ENCODE data around the gene DOC2A. TPM values are rescaled to one million over a fixed set of nuclear protein-coding genes. Genes with fewer than 3 reads are reported as not detected.
"Not testable (repeated sequence)": the region's sequence is repeated elsewhere in the genome, so short reads cannot be mapped to it uniquely, and the experiment has no call there.

Gene DOC2A
- 0.35 TPM for total RNA-seq
- long read RNA-seq = 0 reads

DNA sequence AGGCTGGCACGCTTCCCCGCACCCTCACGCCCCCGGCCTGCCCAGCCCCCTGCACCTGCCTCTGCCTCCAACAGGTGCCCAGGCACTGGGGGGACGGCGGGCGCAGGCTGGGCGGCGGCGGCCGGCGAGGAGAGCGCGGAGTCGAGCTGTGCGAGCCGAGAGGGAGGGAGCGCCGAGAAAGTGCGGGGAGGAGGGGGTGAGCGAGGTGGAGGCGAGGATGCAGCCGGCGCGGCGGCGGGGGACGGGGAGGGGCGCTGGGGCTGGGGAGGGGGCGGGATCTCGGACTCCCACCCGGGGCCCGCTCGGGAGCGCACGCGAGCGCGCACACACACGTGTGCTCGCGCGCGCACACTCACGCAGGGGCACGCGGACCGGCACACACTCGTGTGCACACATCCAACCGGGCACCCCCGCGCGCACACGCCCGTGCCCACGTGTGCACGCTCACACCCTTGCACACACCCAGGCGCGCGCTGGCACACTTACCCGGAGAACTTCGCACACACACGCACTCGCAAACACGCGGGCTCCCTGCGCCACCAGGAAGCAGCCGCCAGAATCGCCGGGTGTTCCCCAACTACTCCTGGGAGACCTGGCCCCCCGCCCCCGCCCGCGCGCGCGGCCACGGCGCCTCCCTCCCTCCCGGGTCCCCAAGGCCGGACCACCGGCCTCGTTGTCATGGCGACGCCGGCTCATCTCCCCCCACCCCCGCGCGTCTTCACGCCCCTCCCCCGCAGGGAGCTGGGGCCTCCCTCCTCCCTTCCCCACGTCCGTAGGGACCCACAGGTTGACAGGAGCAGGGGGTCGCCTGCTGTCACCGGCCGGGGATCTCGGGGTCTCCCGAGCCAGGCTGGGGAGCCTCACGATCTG, at the start of gene DOC2A:
Gene DOC2A (minus strand): TSS at position 184 of the 870 bp plus-strand sequence. CDS start 805 bp downstream, outside the sequence.
- ATAC-seq (no peak), DNase-seq (ENCODE audit: missing footprints) (peak; percentile 55)
- intact Hi-C loops (cut with DNase I) = no loop called here

- intact Hi-C loops (cut with DNase I) = no loop called here
- ATAC-seq = no peak
- DNase-seq (ENCODE audit: missing footprints) = no peak
These were observed 49.5 kb upstream of the DOC2A start for GRCh38 chr16:30060346-30060745.

- ATAC-seq (no peak), DNase-seq (ENCODE audit: missing footprints) (no peak)
- intact Hi-C loops (cut with DNase I) = no loop called here
These were observed 44.2 kb upstream of the DOC2A start for GRCh38 chr16:30054959-30055553.

DNA sequence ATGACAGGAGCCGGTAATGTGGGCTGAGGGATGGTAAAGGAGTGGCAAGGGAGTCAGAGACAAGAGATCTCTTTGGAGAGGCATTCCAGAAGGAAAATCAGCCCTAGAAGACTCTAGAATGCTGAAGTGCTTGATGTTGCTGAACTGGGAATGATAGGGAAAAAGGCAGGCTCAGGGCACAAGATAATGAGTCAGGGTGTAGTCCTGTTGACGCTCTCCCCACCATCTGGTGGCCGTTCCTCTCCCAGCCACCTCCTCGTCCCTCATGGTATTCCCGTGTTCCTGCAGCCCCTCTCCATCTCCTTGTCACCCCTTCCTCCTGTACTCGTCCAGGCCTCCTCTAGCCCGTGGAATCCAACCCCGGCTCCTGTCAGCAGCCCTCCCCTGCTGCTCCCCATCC, 43.6 kb upstream of the DOC2A start:
- no peak for DNase-seq (ENCODE audit: missing footprints)
- intact Hi-C loops (cut with DNase I) = no loop called here
- no peak for ATAC-seq

DNA sequence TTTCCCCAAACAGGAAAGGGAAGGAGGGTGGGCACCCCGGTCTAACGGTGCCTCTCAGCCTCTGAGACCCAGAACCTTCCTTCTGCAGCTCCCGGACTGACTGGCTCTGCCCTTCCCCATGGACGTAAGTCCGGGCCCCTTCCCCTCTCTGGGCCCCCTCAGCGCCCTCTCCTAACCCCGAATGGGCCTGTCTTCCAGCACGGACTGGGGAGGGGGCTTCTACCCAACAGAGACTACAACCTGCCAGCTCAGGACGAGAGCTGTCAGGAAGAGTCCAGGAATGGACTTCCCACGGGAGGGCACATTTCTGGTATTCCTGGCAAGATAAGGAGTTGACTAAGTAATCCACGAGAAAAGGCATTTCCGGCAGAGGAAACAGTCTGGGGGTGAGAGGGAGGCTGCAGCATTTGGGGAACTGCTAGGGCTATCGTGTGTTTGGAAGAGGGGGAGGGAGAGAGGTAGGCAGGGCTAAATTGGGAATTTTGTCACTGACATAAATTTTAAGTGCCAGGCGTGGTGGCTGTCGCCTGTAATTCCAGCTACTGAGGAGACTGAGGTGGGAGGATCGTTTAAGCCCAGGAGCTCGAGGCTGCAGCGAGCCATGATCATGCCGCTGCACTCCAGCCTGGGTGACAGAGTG, 42.7 kb upstream of the DOC2A start:
- DNase-seq (ENCODE audit: missing footprints) (no peak), ATAC-seq (peak; percentile 23)
- intact Hi-C loops (cut with DNase I) = no loop called here

DNA sequence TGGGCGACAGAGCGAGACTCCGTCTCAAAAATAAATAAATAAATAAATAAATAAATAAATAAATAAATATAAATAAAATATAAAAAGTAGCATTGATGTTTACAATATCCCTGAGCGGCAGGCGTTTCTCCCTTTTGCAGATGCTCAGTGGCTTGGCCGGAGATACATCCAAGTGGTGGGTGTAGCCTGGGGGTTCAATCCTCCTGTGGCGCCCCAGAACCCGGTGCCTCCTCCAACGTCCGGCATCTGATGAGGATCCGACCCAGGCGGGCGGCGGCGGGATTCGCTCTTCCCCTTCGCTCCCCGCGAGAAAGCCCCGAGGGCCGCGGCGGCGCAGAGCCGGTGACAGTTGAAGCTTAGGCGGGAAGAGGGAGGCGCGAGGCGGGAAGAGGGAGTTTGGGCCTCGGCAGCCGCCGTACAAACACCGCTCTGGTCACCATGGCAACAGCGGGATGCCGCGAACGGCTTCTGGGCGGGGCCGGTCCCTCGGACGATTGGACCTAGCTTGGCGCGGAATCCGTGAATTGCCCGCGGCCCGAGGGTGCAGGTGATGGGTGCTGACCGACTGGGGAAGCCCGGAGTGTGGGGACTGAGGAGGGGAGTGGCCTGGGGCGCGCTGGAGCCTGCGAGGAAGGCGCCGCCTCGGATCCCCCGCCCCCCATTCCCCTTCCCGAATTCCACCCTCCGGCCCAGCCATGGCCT, 42.0 kb upstream of the DOC2A start:
- peak; percentile 96 for DNase-seq (ENCODE audit: missing footprints)
- intact Hi-C loops (cut with DNase I) = no loop called here
- peak; percentile 95 for ATAC-seq

DNA sequence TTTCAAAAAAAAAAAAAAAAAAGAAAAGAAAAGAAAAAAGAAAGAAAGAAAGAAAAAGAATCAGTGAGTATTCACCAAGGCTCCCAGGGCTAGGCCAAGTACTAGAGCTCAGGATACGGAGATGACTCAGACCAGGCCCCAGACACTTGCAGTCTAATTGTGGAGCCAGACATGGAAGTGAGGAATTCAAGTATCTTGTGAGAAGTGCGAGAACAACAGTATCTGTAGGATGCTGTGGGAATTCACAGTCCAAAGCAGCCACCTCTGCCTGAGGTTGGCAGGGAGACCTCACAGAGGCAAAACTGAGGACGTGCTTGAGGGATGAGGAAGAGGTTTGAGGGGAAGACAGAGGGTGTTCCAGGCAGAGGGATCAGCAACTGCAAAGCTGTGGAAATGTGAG, 40.7 kb upstream of the DOC2A start:
- intact Hi-C loops (cut with DNase I) = no loop called here
- no peak for ATAC-seq
- DNase-seq (ENCODE audit: missing footprints) = no peak

- intact Hi-C loops (cut with DNase I) = no loop called here
- DNase-seq (ENCODE audit: missing footprints) (no peak), ATAC-seq (no peak)
These were observed 39.0 kb upstream of the DOC2A start for GRCh38 chr16:30049871-30050270.

DNA sequence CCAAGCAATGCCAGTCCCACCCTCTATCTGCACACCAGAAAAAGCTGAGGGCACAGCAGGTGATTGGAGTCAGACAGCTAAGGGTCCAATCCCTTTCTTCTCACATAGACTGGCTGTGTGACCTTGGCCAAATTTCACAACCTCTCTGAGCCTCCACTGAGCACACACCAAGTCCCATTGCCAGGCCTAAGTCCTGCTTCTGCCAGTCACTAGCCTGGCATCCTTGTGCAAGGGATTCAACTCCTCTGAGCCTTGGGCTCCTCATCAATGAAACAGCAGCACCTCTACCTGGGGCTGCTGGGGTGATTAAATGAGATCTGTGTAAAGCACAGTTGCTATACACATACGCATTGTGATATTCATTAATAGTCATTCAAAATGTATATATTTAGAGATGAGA, 35.8 kb upstream of the DOC2A start:
- intact Hi-C loops (cut with DNase I) = no loop called here
- no peak for ATAC-seq
- DNase-seq (ENCODE audit: missing footprints) = no peak

DNA sequence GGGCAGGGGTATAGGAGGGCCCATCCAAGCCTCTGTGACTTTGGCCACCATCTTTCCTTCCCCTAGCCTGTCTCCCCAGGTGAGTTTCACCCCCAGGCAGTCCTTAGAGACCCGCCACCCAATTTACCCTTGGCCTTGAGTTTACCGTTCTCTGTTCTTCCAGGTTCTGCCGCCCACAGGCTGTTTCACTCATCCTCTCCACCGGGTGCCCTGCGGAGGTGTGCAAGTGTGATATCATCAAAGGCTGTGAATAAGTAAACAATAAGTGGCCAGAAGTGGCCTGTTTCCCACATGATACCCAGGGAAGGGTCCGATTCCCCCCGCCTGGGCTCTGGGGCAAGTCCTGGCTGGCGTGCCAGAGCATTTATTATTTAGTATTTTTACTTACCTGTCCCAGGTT, 35.4 kb upstream of the DOC2A start:
- intact Hi-C loops (cut with DNase I) = no loop called here
- no peak for ATAC-seq
- DNase-seq (ENCODE audit: missing footprints) = no peak

- ATAC-seq = no peak
- no peak for DNase-seq (ENCODE audit: missing footprints)
- intact Hi-C loops (cut with DNase I) = no loop called here
These were observed 31.0 kb upstream of the DOC2A start for GRCh38 chr16:30041841-30042240.

DNA sequence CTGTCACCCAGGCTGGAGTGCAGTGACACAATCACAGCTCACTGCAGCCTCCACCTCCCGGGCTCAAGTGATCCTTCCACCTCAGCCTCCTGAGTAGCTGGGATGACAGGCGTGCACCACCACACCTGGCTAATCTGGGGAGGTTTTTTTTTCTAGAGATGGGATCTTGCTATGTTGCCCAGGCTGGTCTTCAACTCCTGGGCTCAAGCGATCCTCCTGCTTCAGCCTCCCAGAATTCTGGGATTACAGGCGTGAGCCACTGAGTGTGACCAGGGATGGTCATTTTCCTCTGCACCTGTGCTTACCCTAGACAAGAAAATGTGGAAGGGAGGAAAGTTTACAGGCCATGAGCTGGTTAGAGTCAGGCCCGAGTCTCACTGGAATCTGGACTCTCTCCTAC, 29.9 kb upstream of the DOC2A start:
- DNase-seq (ENCODE audit: missing footprints); ATAC-seq; intact Hi-C loops (cut with DNase I): not testable (repeated sequence)

- ATAC-seq (no peak), DNase-seq (ENCODE audit: missing footprints) (no peak)
- intact Hi-C loops (cut with DNase I) = no loop called here
These were observed 29.4 kb upstream of the DOC2A start for GRCh38 chr16:30040221-30040620.

- intact Hi-C loops (cut with DNase I) = no loop called here
- ATAC-seq = no peak
- DNase-seq (ENCODE audit: missing footprints) = no peak
These were observed 22.4 kb upstream of the DOC2A start for GRCh38 chr16:30033270-30033669.

GRCh38 chr16:30032083-30032819, 21.4 kb upstream of the DOC2A start:
- intact Hi-C loops (cut with DNase I) = no loop called here
- DNase-seq (ENCODE audit: missing footprints) (no peak), ATAC-seq (no peak)

DNA sequence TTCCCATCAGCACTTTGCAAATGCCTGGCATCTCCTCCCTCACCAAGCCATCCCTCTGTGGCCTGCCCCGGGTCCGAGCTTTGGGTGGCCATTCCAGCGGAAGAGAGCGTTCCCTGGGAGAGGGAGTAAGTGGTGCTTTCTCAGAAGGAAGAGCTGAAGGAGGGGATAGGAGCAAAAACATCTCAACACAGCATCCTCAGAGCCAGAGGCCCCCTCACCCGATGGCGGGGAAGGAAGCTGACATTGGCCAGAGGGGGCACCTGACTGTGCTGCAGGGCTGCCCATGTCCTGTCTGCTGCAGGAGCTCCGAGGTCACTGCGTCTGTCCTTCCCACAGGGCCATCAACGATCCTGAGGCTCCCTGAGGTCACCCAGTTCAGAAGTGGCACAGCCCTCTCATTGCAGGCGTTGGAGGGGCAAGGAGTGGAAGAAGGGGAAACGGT, 20.7 kb upstream of the DOC2A start:
- no peak for ATAC-seq
- intact Hi-C loops (cut with DNase I) = no loop called here
- no peak for DNase-seq (ENCODE audit: missing footprints)

- intact Hi-C loops (cut with DNase I) = no loop called here
- no peak for ATAC-seq
- no peak for DNase-seq (ENCODE audit: missing footprints)
These were observed 20.1 kb upstream of the DOC2A start, which contains the start of gene TLCD3B for GRCh38 chr16:30030841-30031413. Gene TLCD3B, minus strand, starts transcription at chr16:30031271. Its CDS starts 744 bp downstream, at chr16:30030527.

- DNase-seq (ENCODE audit: missing footprints) = no peak
These were observed 19.3 kb upstream of the DOC2A start for GRCh38 chr16:30030011-30030685.

More at GRCh38 chr16:30030011-30030685, 19.3 kb upstream of the DOC2A start:
- intact Hi-C loops (cut with DNase I) = no loop called here
- ATAC-seq = no peak
